GM12878 (cell line): ENCODE data around the gene ARMH1. TPM values are rescaled to one million over a fixed set of nuclear protein-coding genes. Genes with fewer than 3 reads are reported as not detected.

ENCODE experiments used
- polyA plus RNA-seq, 11 experiments: library from polyadenylated mRNA; depleted of rRNA in 4 of 11; unstranded in 6 of 11; stranded (reverse) in 5 of 11; fragments of >200 nt; fragmentation: Nextera tagmentation in 4 of 11; fragmentation: Illumina TruSeq in 1 of 11; extraction: Ambion mirVana in 4 of 11; extraction: Trizol in 1 of 11; gene quantifications; 1 replicate in 1 of 11; 2 replicates in 10 of 11; pipeline versions ENCODE4 v1.2.1 to v1.2.3, GENCODE V29; 2011 to 2016; ENCODE audit warnings: inconsistent platforms in 2 of 11, missing spikeins in 2 of 11, low read depth in 1 of 11
- small RNA-seq: library from RNA; depleted of rRNA; stranded (forward); fragments of <200 nt; gene quantifications from one replicate; pipeline ENCODE3, GENCODE V24; 2014
- total RNA-seq, 4 experiments: library from RNA; depleted of rRNA in 3 of 4; stranded (reverse); fragments of >200 nt in 3 of 4; fragmentation: Illumina TruSeq in 1 of 4; extraction: Trizol in 1 of 4; gene quantifications; 2 replicates each; pipeline versions ENCODE4 v1.2.1 to v1.2.3, GENCODE V29; 2013 to 2021

ARMH1 gene
- total and polyA plus RNA-seq, 10 of the 15 experiments (the other 5 are each of a cell fraction or from before 2014, with no cell fraction given), result 0.93 to 43.9 (median 8.2) TPM

Small RNA genes lying within 50 kb of the gene (small RNA-seq; reads per million reads assigned to genes)
- gene RNU5D-1 (194 reads per million, percentile 99 among the genes with 10 or more reads in this experiment), gene RNU5F-1 (367 reads per million, percentile 99 among the genes with 10 or more reads in this experiment)

Other genes starting within 250 kb of the ARMH1 start
Only the 7 nearest of the 9 such genes appear.
- 11.7 and 16.7 TPM in 2 replicates for gene TMEM53, start 233 bp upstream of the ARMH1 start, total RNA-seq (2014; rRNA removed)
- 6.9 and 7.1 TPM in 2 replicates for gene TMEM53, start 233 bp upstream of the ARMH1 start, total RNA-seq (2014; rRNA removed; fragmentation: Illumina TruSeq; extraction: Trizol)
- 13.2 and 13.8 TPM in 2 replicates for gene TMEM53, start 233 bp upstream of the ARMH1 start, total RNA-seq (2021)
- gene TMEM53, start 233 bp upstream of the ARMH1 start, polyA plus RNA-seq (2011; rRNA removed), result 3.8 and 6.6 TPM in 2 replicates
- 4.6 and 8.4 TPM in 2 replicates for gene TMEM53, start 233 bp upstream of the ARMH1 start, polyA plus RNA-seq (2014; fragmentation: Illumina TruSeq; extraction: Trizol)
- 1 to 10 TPM; 3.1 to 6.2 TPM for gene TMEM53, start 233 bp upstream of the ARMH1 start, polyA plus RNA-seq (2014; fragmentation: Nextera tagmentation; extraction: Ambion mirVana)
- gene TMEM53, start 233 bp upstream of the ARMH1 start, polyA plus RNA-seq (2014; rRNA removed), result 17.4 and 18.4 TPM in 2 replicates
- gene TMEM53, start 233 bp upstream of the ARMH1 start, polyA plus RNA-seq (2016; fragmentation: Nextera tagmentation; extraction: Ambion mirVana), result 10 to 100 TPM; 22.5 to 23.9 TPM
- not detected in 2 replicates for gene RNU5D-1, start 56.5 kb downstream of the ARMH1 start, total RNA-seq (2014; rRNA removed)
- gene RNU5D-1, start 56.5 kb downstream of the ARMH1 start, total RNA-seq (2014; rRNA removed; fragmentation: Illumina TruSeq; extraction: Trizol), result not detected in 2 replicates
- not detected in 2 replicates for gene RNU5D-1, start 56.5 kb downstream of the ARMH1 start, total RNA-seq (2021)
- gene RNU5D-1, start 56.5 kb downstream of the ARMH1 start, polyA plus RNA-seq (2011; rRNA removed), result not detected in 2 replicates
- not detected in 2 replicates for gene RNU5D-1, start 56.5 kb downstream of the ARMH1 start, polyA plus RNA-seq (2014; fragmentation: Illumina TruSeq; extraction: Trizol)
- not detected for gene RNU5D-1, start 56.5 kb downstream of the ARMH1 start, polyA plus RNA-seq (2014; fragmentation: Nextera tagmentation; extraction: Ambion mirVana)
- gene RNU5D-1, start 56.5 kb downstream of the ARMH1 start, polyA plus RNA-seq (2014; rRNA removed), result not detected in 2 replicates
- not detected for gene RNU5D-1, start 56.5 kb downstream of the ARMH1 start, polyA plus RNA-seq (2016; fragmentation: Nextera tagmentation; extraction: Ambion mirVana)
- gene KIF2C, start 65.1 kb downstream of the ARMH1 start, total RNA-seq (2014; rRNA removed), result 73.1 and 78.7 TPM in 2 replicates
- gene KIF2C, start 65.1 kb downstream of the ARMH1 start, total RNA-seq (2014; rRNA removed; fragmentation: Illumina TruSeq; extraction: Trizol), result 80.7 and 85.6 TPM in 2 replicates
- gene KIF2C, start 65.1 kb downstream of the ARMH1 start, total RNA-seq (2021), result 75.0 and 81.9 TPM in 2 replicates
- gene KIF2C, start 65.1 kb downstream of the ARMH1 start, polyA plus RNA-seq (2011; rRNA removed), result 95.0 and 97.8 TPM in 2 replicates
- 88.9 and 99.3 TPM in 2 replicates for gene KIF2C, start 65.1 kb downstream of the ARMH1 start, polyA plus RNA-seq (2014; fragmentation: Illumina TruSeq; extraction: Trizol)
- 10 to 100 TPM; 42.3 to 45.5 TPM for gene KIF2C, start 65.1 kb downstream of the ARMH1 start, polyA plus RNA-seq (2014; fragmentation: Nextera tagmentation; extraction: Ambion mirVana)
- 70.8 and 75.1 TPM in 2 replicates for gene KIF2C, start 65.1 kb downstream of the ARMH1 start, polyA plus RNA-seq (2014; rRNA removed)
- gene KIF2C, start 65.1 kb downstream of the ARMH1 start, polyA plus RNA-seq (2016; fragmentation: Nextera tagmentation; extraction: Ambion mirVana), result 100 to 1,000 TPM in 1 of 2 experiments, 10 to 100 TPM in 1; 99.3 to 104 TPM
- gene RPS8, start 100.8 kb downstream of the ARMH1 start, total RNA-seq (2014; rRNA removed), result 3,351 and 3,453 TPM in 2 replicates
- gene RPS8, start 100.8 kb downstream of the ARMH1 start, total RNA-seq (2014; rRNA removed; fragmentation: Illumina TruSeq; extraction: Trizol), result 3,065 and 3,117 TPM in 2 replicates
- 3,050 and 3,180 TPM in 2 replicates for gene RPS8, start 100.8 kb downstream of the ARMH1 start, total RNA-seq (2021)
- 2,404 and 2,482 TPM in 2 replicates for gene RPS8, start 100.8 kb downstream of the ARMH1 start, polyA plus RNA-seq (2011; rRNA removed)
- gene RPS8, start 100.8 kb downstream of the ARMH1 start, polyA plus RNA-seq (2014; fragmentation: Illumina TruSeq; extraction: Trizol), result 1,912 and 2,704 TPM in 2 replicates
- 1,000 to 10,000 TPM; 2,238 to 3,059 TPM for gene RPS8, start 100.8 kb downstream of the ARMH1 start, polyA plus RNA-seq (2014; fragmentation: Nextera tagmentation; extraction: Ambion mirVana)
- 3,141 and 3,461 TPM in 2 replicates for gene RPS8, start 100.8 kb downstream of the ARMH1 start, polyA plus RNA-seq (2014; rRNA removed)
- 1,000 to 10,000 TPM; 1,296 to 1,343 TPM for gene RPS8, start 100.8 kb downstream of the ARMH1 start, polyA plus RNA-seq (2016; fragmentation: Nextera tagmentation; extraction: Ambion mirVana)
- gene BEST4, start 113.5 kb downstream of the ARMH1 start, total RNA-seq (2014; rRNA removed), result 0.65 and 0.85 TPM in 2 replicates
- gene BEST4, start 113.5 kb downstream of the ARMH1 start, total RNA-seq (2014; rRNA removed; fragmentation: Illumina TruSeq; extraction: Trizol), result 0.40 and 0.46 TPM in 2 replicates
- gene BEST4, start 113.5 kb downstream of the ARMH1 start, total RNA-seq (2021), result 1.3 and 1.5 TPM in 2 replicates
- gene BEST4, start 113.5 kb downstream of the ARMH1 start, polyA plus RNA-seq (2011; rRNA removed), result 0.08 TPM in 1 of 2 replicates, not detected in the other
- 0.38 and 0.73 TPM in 2 replicates for gene BEST4, start 113.5 kb downstream of the ARMH1 start, polyA plus RNA-seq (2014; fragmentation: Illumina TruSeq; extraction: Trizol)
- under 1 TPM; 0.06 to 0.20 TPM for gene BEST4, start 113.5 kb downstream of the ARMH1 start, polyA plus RNA-seq (2014; fragmentation: Nextera tagmentation; extraction: Ambion mirVana)
- gene BEST4, start 113.5 kb downstream of the ARMH1 start, polyA plus RNA-seq (2014; rRNA removed), result 0.76 and 0.94 TPM in 2 replicates
- under 1 TPM; 0.43 to 0.98 TPM for gene BEST4, start 113.5 kb downstream of the ARMH1 start, polyA plus RNA-seq (2016; fragmentation: Nextera tagmentation; extraction: Ambion mirVana)
- 19.9 and 23.1 TPM in 2 replicates for gene PLK3, start 125.7 kb downstream of the ARMH1 start, total RNA-seq (2014; rRNA removed)
- gene PLK3, start 125.7 kb downstream of the ARMH1 start, total RNA-seq (2014; rRNA removed; fragmentation: Illumina TruSeq; extraction: Trizol), result 8.1 and 9.0 TPM in 2 replicates
- gene PLK3, start 125.7 kb downstream of the ARMH1 start, total RNA-seq (2021), result 16.5 and 20.9 TPM in 2 replicates
- 6.4 and 11.6 TPM in 2 replicates for gene PLK3, start 125.7 kb downstream of the ARMH1 start, polyA plus RNA-seq (2011; rRNA removed)
- 5.4 and 9.3 TPM in 2 replicates for gene PLK3, start 125.7 kb downstream of the ARMH1 start, polyA plus RNA-seq (2014; fragmentation: Illumina TruSeq; extraction: Trizol)
- gene PLK3, start 125.7 kb downstream of the ARMH1 start, polyA plus RNA-seq (2014; fragmentation: Nextera tagmentation; extraction: Ambion mirVana), result 1 to 10 TPM; 1.5 to 1.9 TPM
- gene PLK3, start 125.7 kb downstream of the ARMH1 start, polyA plus RNA-seq (2014; rRNA removed), result 23.2 and 29.2 TPM in 2 replicates
- 10 to 100 TPM; 12.5 to 17.5 TPM for gene PLK3, start 125.7 kb downstream of the ARMH1 start, polyA plus RNA-seq (2016; fragmentation: Nextera tagmentation; extraction: Ambion mirVana)
- not detected in 2 replicates for gene DYNLT4, start 132.6 kb downstream of the ARMH1 start, total RNA-seq (2014; rRNA removed)
- not detected in 2 replicates for gene DYNLT4, start 132.6 kb downstream of the ARMH1 start, total RNA-seq (2014; rRNA removed; fragmentation: Illumina TruSeq; extraction: Trizol)
- 0.28 and 0.45 TPM in 2 replicates for gene DYNLT4, start 132.6 kb downstream of the ARMH1 start, total RNA-seq (2021)
- not detected in 2 replicates for gene DYNLT4, start 132.6 kb downstream of the ARMH1 start, polyA plus RNA-seq (2011; rRNA removed)
- not detected in 2 replicates for gene DYNLT4, start 132.6 kb downstream of the ARMH1 start, polyA plus RNA-seq (2014; fragmentation: Illumina TruSeq; extraction: Trizol)
- gene DYNLT4, start 132.6 kb downstream of the ARMH1 start, polyA plus RNA-seq (2014; fragmentation: Nextera tagmentation; extraction: Ambion mirVana), result not detected
- not detected in 2 replicates for gene DYNLT4, start 132.6 kb downstream of the ARMH1 start, polyA plus RNA-seq (2014; rRNA removed)
- under 1 TPM in 1 of 2 experiments, not detected in 1; 0.23 TPM for gene DYNLT4, start 132.6 kb downstream of the ARMH1 start, polyA plus RNA-seq (2016; fragmentation: Nextera tagmentation; extraction: Ambion mirVana)